T1000 (cell line): ENCODE results near the gene GNAT2.
A peak's percentile ranks its signal among the peaks of the same experiment; 100 is the strongest.

Experiments
- DNase-seq: peaks from one replicate; lab custom pipeline; 2025; ENCODE audit warnings: mixed read lengths; lab: John Stamatoyannopoulos, UW

Gene GNAT2

GRCh38 chr1:109641861-109642260 is 22.4 kb upstream of the GNAT2 start:
- no peak for DNase-seq

DNA sequence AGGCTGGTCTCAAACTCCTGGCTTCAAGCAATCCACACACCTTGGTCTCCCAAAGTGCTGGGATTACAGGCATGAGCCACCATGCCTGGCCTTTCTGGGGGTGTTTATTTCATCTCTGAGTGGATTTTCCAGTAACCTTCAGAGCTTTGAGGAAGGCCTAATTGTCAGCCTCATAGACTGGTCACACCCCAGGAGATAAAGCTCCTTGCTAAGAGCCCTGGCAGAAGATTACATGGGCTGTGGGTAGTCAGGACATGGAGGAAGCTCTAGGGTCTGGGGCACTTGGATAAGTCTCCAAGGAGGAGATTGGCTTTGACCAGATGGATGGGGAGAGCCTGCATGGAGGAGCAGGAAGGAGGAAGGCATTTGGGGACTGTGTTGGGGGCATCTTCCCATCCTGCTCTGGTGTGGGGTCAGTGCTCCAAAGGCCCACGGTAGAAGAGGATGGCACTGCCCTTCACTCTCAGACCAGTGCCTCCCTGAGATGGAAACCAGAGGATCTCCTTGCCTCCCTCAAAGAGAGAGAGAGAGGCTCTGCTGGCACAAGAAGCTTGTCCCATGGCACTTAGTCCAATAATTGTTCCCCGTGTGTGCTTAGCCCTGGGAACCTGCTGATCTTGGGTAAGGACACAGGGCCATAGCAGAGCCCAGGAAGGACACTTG is 21.8 kb upstream of the GNAT2 start:
- DNase-seq: no peak

DNA sequence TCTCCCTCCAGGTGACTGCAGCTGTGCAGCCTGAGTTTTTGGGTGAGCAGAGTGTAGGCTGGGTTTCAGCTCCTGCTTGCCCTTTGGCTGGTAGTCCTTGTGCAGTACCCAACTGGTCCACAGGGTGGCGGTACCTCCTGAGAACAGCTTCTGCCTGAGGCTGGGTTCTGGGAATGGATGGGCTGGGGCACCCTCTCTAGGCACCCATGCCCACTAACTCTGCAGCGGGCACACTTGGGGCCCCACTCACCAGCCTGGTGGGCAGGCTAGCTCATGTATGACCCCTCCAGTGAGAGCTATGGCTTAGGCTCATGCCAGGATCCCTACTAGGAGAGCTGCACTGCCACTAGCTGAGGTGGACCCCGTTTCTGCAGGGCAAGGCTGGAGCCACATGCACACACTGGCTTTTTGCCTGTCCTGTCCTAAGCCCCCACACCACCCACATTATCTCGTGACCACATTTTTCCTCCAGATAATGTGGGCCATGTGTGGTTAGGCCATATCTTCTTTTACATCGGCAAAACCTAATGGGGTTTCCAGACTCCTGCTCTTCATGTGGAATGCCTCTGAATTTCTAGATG is 21.0 kb upstream of the GNAT2 start:
- DNase-seq: peak; percentile 64

DNA sequence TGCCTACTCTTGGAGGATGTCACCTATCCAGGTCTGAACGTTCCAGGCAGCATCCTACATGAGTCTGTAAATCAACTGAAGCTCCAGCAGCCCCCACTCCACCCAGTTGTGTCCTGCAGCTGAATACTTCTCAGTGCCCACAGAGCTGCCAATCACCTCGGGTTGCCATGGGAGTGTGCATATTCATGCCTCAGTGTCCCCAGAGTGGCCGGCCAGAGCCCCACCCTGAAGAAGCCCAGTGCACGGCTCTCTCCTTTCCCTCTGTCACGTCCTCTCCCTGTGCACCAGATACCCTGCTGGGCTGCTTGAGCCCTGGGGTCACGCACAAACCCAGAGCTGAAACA is 20.4 kb upstream of the GNAT2 start:
- no peak for DNase-seq

- DNase-seq: no peak
Measured at GRCh38 chr1:109639063-109639840, 19.8 kb upstream of the GNAT2 start.

DNA sequence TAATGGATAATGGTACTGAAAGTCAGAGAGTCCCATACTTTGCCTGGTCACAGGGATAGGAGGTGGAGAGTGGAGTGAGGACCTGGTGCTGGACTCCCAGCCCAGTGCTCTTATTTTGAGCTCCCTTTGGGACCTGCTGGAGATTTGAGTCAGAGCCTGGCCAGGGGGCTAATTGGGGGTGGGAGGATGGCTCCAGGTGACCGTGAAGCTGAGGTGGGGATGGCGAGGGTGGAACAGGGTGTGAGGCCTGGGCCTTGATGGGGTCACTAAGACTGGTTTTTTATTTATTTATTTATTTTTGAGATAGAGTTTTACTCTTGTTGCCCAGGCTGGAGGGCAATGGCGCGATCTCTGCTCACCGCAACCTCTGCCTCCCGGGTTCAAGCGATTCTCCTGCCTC is 18.0 kb upstream of the GNAT2 start:
- DNase-seq: no peak

GRCh38 chr1:109636201-109636952 is 17.0 kb upstream of the GNAT2 start:
- DNase-seq: no peak

DNA sequence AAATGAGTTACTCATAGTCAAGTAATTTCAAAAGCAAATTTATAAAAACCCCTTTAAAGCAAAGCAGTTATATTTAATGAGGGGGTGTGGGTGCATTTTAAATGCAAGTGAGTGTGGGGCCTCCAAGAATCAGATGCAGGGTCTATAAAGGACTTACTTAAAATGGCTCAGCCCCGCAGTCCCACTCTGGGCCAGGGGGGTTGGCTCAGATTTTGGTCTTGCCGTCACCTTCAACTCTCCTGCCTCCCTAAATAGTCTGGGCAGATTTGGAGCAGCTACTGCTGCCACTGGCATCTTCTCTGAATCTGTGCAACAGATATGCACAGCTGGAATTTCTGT is 16.4 kb upstream of the GNAT2 start:
- no peak for DNase-seq

GRCh38 chr1:109634771-109635750 is 15.6 kb upstream of the GNAT2 start:
- DNase-seq: no peak

DNA sequence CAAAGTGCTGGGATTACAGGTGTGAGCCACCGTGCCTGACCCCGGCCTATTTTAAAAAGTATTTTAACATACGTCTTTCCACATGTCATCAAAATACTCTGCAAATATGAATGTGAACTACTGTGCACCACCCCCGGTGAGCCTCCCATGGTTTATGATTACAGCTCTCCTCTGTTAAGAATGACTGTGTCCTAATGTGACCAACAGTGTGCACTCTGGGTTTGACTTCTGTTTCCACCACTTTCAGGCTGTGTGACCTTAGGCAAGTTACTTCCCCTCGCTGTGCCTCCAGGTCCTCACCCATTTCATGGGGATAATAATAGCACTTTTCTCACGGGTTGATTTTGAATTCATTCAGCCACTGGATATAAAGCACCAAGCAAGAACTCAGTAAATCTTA is 14.9 kb upstream of the GNAT2 start:
- DNase-seq: no peak

DNA sequence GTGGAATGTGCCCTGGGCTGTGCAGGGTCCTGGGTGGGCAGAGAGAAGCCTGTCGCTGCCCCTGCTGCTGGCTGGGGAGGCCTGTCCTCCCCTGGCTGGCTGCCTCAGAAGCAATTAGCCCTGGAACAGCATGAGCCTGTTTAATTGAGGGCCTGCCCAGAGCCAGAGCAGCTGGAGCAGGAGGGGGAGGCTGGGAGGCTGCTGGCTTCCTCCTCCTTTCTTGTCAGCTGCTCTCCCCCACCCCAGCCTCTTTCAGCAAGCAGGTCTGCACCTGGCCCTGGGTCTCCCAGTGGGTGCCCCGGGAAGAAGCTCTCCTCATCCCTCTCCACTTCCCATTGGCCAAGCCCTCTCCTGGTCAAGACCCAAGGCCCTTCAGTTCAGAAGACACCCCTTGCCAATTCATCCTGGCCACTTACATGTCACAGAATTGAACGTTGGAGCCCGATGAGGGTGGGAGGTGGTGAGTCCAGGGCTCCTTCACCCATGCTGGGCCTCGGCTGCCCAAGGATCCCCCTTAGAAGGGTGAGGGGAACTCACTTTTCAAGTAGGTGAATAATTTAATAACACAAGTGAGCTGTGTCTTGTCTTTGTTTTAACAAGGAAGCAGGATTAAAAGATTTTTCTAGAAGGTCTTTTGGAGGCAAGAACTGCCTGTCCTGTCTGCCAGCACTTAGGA is 13.4 kb upstream of the GNAT2 start:
- no peak for DNase-seq

DNA sequence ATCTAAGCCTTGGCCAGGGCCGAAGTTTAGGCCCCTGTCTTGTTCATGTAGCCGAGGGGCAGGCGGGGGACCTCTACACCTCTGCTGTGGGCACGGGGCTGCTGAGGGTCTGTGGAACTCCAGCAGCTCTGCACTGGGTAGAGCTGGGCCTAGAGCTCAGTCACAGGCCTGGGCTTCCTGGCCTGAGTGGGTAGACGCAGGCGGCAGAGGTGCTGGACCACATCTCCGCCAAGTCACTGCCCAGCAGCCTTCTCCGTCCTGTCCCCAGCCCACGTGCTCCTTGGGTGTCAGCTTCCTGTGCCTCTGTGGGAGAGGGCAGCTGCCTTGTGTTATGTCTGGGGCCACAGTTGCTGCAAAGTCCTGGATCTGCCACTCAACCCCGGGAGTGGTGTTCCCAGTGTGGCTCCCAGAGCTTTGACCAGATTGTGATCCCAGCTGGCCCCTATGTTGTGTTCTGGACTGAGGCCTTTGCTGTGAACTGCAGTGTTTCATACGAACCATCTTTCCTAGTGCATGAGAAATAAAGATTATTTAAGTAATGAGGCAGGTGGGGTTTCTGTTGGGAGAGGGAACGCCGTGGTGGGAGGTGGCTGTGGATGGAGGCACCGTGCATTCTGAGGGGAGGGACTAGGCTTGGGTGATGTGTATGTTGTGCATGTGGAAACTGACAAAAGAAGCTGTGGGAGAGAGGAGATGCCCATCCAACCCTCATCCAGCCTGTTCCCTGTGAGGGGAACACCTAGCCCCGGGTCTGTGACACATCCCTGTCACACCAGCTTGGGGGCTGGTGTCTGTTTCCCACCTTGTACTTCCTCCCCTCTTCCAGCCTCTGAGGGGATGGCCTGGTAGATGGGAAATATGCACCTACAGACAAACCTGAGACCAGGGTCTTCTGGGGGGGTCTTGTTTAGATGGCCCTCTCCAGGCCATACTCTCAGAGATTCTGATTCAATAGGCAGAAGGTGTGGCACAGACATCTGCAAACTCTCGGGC is 12.4 kb upstream of the GNAT2 start:
- no peak for DNase-seq

GRCh38 chr1:109630898-109631512 is 11.6 kb upstream of the GNAT2 start:
- no peak for DNase-seq

GRCh38 chr1:109630081-109630897 is 10.9 kb upstream of the GNAT2 start:
- no peak for DNase-seq

GRCh38 chr1:109629372-109630030 is 10.1 kb upstream of the GNAT2 start:
- no peak for DNase-seq

GRCh38 chr1:109628540-109629321 is 9.3 kb upstream of the GNAT2 start:
- DNase-seq: peak; percentile 51
